Mucosa of stomach (tissue), 1 donor: ENCODE results near the gene XRCC5.
A peak's percentile ranks its signal among the peaks of the same experiment; 100 is the strongest.

Experiments used
- H3K27me3 ChIP-seq: one replicate; pipeline ENCODE4 v1.7.0; 2013; ENCODE audit warnings: mild to moderate bottlenecking, low read length; ENCODE audit not compliant: control insufficient read depth, insufficient read depth
- H3K36me3 ChIP-seq: one replicate; pipeline ENCODE4 v1.7.0; 2013; ENCODE audit warnings: low read length; ENCODE audit not compliant: control insufficient read depth, insufficient read depth
- H3K4me1 ChIP-seq: one replicate; pipeline ENCODE4 v1.7.0; 2013; ENCODE audit warnings: mild to moderate bottlenecking, low read length; ENCODE audit not compliant: control insufficient read depth, insufficient read depth
- H3K4me3 ChIP-seq: one replicate; pipeline ENCODE4 v1.7.0; 2013; ENCODE audit warnings: low read length
- H3K9ac ChIP-seq: one replicate; pipeline ENCODE4 v1.7.0; 2013; ENCODE audit warnings: mild to moderate bottlenecking, low read length, moderate library complexity
- H3K9me3 ChIP-seq: one replicate; pipeline ENCODE4 v1.7.0; 2013; ENCODE audit warnings: mild to moderate bottlenecking, low read length, moderate library complexity; ENCODE audit not compliant: control insufficient read depth
- donor health status: Pancreatic carcinoma.

Gene XRCC5

GRCh38 chr2:216112926-216113325, 3.8 kb downstream of the XRCC5 start:
- H3K27me3 ChIP-seq = no peaks in the 10 kb centered on the region
- H3K36me3 ChIP-seq = no peaks in the 10 kb centered on the region
- H3K4me3 ChIP-seq = no peak overlapping the region
- H3K9ac ChIP-seq = no peak overlapping the region
- H3K9me3 ChIP-seq = no peaks in the 10 kb centered on the region
- H3K4me1 ChIP-seq = peaks cover 34% of the 10 kb centered on the region

DNA sequence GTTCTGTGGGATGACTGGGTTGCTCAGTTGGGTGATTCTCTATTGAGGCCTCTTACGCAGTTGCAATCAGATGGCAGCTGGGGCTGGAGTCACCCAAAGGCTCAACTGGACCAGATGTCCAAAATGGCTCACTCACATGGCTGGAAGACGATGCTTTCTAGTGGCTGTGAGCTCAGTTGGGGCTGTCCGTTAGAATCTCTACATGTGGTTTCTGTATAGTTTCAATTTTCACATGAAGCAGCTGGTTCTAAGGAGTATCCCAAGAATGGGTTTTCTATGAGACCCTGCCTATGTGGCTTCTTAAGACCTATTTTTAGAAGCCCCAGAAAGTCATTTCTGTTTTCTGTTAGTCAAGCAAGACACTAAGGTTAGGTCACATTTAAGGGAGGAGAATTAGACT, 4.4 kb downstream of the XRCC5 start:
- H3K9ac ChIP-seq = no peak overlapping the region
- H3K9me3 ChIP-seq = no peaks in the 10 kb centered on the region
- no peaks in the 10 kb centered on the region for H3K27me3 ChIP-seq
- H3K4me3 ChIP-seq = no peak overlapping the region
- peaks cover 31% of the 10 kb centered on the region for H3K4me1 ChIP-seq
- H3K36me3 ChIP-seq = no peaks in the 10 kb centered on the region

DNA sequence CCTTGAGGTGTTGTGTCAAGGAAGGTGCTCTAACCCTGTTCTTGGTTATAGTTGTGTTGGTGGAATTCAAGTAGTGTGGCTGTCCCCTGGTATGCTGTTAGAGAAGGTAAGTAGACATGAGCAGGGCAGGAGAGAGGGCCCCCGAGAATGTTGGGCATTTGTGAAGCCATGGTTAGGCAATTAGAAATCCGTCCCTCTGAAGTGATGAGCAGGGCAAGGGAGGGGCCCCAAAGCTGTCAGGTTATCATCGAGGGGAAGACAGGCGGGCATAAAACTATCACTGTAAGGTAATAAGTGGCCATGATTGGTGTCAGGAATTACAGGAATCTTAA, 5.2 kb downstream of the XRCC5 start:
- no peaks in the 10 kb centered on the region for H3K27me3 ChIP-seq
- H3K9ac ChIP-seq = no peak overlapping the region
- no peaks in the 10 kb centered on the region for H3K36me3 ChIP-seq
- H3K9me3 ChIP-seq = no peaks in the 10 kb centered on the region
- no peak overlapping the region for H3K4me3 ChIP-seq
- peaks cover 30% of the 10 kb centered on the region for H3K4me1 ChIP-seq

- H3K36me3 ChIP-seq = no peaks in the 10 kb centered on the region
- no peaks in the 10 kb centered on the region for H3K27me3 ChIP-seq
- no peaks in the 10 kb centered on the region for H3K9me3 ChIP-seq
- H3K4me1 ChIP-seq = peaks cover 30% of the 10 kb centered on the region
- peak overlapping the region; percentile 4 for H3K4me3 ChIP-seq
- H3K9ac ChIP-seq = peak overlapping the region; percentile 78
These were observed 5.8 kb downstream of the XRCC5 start for GRCh38 chr2:216114714-216115531.

- no peaks in the 10 kb centered on the region for H3K27me3 ChIP-seq
- no peak overlapping the region for H3K9ac ChIP-seq
- H3K4me1 ChIP-seq = peaks cover 21% of the 10 kb centered on the region
- H3K36me3 ChIP-seq = no peaks in the 10 kb centered on the region
- H3K9me3 ChIP-seq = no peaks in the 10 kb centered on the region
- H3K4me3 ChIP-seq = no peak overlapping the region
These were observed 7.3 kb downstream of the XRCC5 start for GRCh38 chr2:216116418-216116817.

- peaks cover 13% of the 10 kb centered on the region for H3K4me1 ChIP-seq
These were observed 8.6 kb downstream of the XRCC5 start for GRCh38 chr2:216117561-216118340.

DNA sequence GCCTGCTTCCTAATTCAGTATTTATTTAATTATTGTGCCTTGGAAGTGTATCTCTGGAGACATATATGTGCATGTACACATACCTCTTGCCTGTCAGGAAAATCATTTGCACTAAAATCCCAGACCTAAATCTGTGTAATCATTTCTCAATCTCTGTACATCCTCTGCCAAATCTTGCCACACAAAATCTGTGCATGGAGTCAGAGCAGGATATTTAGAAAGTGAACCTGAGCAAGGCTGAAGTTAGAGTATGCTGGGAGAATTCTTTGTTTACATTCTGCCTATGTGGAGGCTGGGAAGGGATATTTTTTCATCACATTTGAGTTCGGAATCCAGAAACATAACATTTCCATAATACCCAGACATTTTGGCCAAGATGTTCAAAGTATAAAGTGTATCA, 9.3 kb downstream of the XRCC5 start:
- no peak overlapping the region for H3K9ac ChIP-seq
- H3K27me3 ChIP-seq = no peaks in the 10 kb centered on the region
- H3K36me3 ChIP-seq = no peaks in the 10 kb centered on the region
- H3K9me3 ChIP-seq = no peaks in the 10 kb centered on the region
- peaks cover 6% of the 10 kb centered on the region for H3K4me1 ChIP-seq
- no peak overlapping the region for H3K4me3 ChIP-seq

More at GRCh38 chr2:216117561-216118340, 8.6 kb downstream of the XRCC5 start:
- Histone ChIP-seq H3K9me3 (no peaks in the 10 kb centered on the region), H3K36me3 (no peaks in the 10 kb centered on the region), H3K27me3 (no peaks in the 10 kb centered on the region), H3K4me3 (no peak overlapping the region), H3K9ac (no peak overlapping the region)

DNA sequence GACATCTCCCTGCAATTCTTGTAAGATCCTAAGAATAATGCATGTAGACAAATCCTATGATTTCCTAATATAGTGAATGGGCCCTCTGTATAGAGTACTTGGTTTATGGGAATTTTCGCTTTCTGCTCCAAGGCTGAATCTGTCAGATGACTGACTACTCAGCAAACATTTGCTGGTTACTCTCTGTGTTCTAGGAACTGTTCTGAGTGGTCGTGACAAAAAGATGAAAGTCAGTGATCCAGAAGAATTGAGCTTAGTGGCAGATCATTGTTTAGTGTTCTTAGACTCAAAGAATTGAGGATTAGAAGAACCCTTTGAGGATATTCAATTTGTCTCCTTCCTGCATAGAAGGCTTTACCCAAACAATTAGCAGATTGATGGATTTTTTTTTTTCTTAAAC, 10.0 kb downstream of the XRCC5 start:
- Histone ChIP-seq H3K4me3 (no peak overlapping the region), H3K36me3 (no peaks in the 10 kb centered on the region), H3K4me1 (peaks cover 5% of the 10 kb centered on the region), H3K9me3 (no peaks in the 10 kb centered on the region), H3K9ac (no peak overlapping the region), H3K27me3 (no peaks in the 10 kb centered on the region)

- H3K9ac ChIP-seq = no peak overlapping the region
- no peak overlapping the region for H3K4me3 ChIP-seq
- H3K9me3 ChIP-seq = no peaks in the 10 kb centered on the region
- no peaks in the 10 kb centered on the region for H3K27me3 ChIP-seq
- no peaks in the 10 kb centered on the region for H3K36me3 ChIP-seq
- no peaks in the 10 kb centered on the region for H3K4me1 ChIP-seq
These were observed 10.8 kb downstream of the XRCC5 start for GRCh38 chr2:216119986-216120385.

DNA sequence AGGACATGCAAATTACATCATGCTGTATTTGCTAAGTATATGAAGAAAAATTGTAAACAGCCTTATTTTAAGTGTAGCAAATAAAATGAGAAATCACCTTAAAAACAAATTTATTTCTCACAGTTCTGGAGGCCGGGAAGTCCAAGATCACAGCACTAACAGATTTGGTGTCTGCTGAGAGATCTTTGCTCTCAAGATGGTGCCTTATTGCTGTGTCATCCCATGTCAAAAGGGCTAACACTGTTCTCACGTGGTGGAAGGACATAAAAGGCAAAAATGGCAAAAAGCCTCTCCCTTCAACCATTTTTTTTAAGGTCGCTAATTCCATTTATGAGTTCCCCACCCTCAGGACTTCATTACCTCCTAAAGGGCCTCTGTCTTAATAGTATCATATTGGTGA, 12.1 kb downstream of the XRCC5 start:
- no peak overlapping the region for H3K9ac ChIP-seq
- H3K36me3 ChIP-seq = no peaks in the 10 kb centered on the region
- H3K4me3 ChIP-seq = no peak overlapping the region
- no peaks in the 10 kb centered on the region for H3K4me1 ChIP-seq
- no peaks in the 10 kb centered on the region for H3K9me3 ChIP-seq
- no peaks in the 10 kb centered on the region for H3K27me3 ChIP-seq

GRCh38 chr2:216126943-216127342, 17.8 kb downstream of the XRCC5 start:
- H3K4me3 ChIP-seq = no peak overlapping the region
- no peak overlapping the region for H3K9ac ChIP-seq
- no peaks in the 10 kb centered on the region for H3K9me3 ChIP-seq
- no peaks in the 10 kb centered on the region for H3K4me1 ChIP-seq
- no peaks in the 10 kb centered on the region for H3K27me3 ChIP-seq
- peaks cover 7% of the 10 kb centered on the region for H3K36me3 ChIP-seq

- Histone ChIP-seq H3K27me3 (no peaks in the 10 kb centered on the region), H3K4me1 (no peaks in the 10 kb centered on the region), H3K36me3 (peaks cover 7% of the 10 kb centered on the region), H3K9ac (no peak overlapping the region), H3K4me3 (no peak overlapping the region), H3K9me3 (no peaks in the 10 kb centered on the region)
These were observed 21.3 kb downstream of the XRCC5 start for GRCh38 chr2:216130346-216130971.
